ENCODE data around the gene RERE.

The RERE gene

DNA sequence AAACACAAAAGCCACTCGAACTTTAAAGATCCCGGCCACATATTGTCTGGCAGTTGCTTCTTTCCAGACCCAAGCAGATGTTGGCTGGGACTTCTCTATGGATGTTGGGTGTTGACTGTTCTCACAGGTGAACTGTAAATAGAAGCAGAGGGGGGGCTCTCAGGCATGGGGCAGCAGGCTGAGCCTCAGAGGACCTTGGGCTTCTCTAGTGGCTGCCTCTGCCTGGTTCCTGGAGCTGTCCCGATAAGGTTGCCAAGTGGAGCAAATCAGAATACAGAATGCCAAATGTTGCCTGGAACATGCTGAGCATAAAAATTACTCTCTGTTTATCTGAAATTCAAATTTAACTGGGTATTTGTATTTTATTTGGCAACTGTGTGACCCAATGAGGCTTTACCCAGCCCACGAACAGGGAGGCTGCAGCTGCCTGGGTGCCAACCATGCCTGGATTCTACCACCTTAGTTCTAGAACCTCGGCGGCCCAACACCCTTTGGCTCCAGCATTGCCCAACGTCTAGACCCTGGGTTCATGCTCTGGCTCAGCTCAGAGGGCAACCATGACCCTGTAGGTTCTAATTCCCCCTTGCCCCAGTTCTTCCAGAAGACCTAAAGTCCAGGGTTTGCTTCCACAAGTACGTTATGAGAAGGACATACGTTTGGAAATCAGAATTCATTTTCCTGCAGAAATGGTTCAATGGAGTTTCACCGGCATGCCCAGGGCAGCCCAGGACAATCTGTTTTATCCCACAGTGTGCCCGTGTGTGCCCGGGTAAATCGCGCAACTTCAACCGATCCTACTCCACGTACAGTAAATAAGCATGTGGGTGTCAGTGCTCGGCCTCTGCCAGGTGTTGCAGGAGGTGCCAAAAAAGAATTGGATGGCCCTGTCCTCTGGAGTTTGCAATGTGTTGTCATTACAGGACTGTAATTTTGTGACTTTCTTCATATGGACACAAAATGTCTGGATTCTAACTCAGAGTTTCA lies 504.9 kb downstream of the RERE start:
- DNase-seq, result no peak

DNA sequence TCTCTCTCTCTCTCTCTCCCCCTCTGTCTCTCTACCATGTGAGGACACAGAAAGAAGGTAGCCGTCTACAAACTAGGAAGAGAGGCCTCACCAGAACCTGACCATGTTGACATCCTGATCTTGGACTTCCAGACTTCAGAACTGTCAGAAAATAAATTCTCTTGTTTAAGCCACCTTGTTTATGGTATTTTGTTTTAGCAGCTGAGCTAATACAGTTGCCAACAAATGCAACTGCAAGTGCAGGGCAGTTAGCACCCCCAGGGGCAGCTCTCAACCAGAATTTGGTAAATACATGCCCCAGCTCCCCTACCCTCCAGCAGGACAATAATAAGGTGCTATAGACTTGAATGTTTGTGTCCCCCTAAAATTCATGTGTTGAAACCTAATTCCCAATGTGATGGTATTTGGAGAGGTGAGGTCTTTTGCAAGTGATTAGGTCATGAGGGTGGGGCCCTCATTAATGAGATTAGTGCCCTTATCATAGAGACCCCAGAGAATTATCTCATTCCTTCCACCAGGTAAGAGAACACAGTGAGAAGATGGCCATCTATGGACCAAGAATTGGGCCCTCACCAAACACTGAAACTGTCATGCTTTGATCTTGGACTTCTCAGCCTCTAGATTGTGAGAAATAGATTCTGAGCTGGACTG lies 506.2 kb downstream of the RERE start:
- DNase-seq, result no peak

DNA sequence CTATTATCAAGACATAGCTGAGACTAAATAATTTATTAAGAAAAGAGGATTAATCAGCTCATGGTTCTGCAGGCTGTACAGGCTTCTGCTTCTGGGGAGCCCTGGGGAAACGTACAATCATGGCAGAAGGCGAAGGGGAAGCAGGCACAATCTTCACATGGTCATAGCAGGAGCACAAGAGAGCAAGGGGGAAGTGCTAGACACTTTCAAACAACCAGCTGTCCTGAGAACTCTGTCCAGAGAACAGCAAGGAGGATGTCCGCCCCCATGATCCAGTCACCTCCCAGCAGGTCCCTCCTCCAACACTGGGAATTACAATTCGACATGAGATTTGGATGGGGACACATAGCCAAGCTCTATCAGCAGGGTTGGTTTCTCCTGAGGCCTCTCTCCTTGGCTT lies 509.8 kb downstream of the RERE start:
- no peak for DNase-seq

DNA sequence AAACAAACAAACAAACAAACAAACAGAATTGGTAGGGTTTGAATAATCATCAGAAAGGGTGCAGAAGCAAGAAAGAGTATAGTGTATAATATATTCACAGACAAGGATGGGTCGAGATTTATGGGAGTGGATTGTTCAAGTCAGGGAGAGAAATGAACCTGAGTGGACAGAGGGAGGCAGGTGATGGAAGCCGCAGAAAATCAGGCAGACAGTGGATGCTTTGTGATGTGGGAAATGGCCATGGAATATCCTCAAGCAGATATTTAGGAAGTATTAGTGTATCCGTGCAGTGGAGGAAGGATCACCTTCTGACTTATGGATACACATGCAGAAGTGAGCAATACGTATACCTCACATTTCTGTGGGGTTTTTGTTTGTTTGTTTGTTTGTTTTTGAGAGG lies 513.6 kb downstream of the RERE start:
- no peak for DNase-seq

DNA sequence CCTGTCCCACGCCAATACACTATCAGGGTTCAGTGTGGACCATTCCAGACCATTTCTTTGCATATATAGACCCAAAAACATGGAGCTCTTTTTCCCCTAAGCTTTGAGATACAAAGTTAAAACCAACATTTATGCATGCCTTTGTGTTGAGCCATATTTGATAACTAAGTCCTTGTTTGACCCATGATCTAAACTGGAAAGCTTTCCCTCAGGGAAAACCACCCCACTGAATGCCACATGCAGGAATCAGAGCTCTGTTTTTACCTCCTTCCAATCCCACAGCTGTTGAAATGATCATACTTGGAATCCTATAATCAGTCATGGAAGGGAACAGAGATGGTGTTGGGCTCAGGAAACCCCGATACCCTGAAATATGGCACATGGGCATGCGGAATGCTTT lies 514.3 kb downstream of the RERE start:
- no peak for DNase-seq

Measured in NCI-H1105 treated with DMSO at 0.1 percent for 48 hours (cell line).